Measurements from ENCODE around the gene IL36B.
"Not testable (repeated sequence)": the region's sequence is repeated elsewhere in the genome, so short reads cannot be mapped to it uniquely, and the experiment has no call there.

The IL36B gene

GRCh38 chr2:113052396-113052917 lies at the start of gene IL36B:
TSS of gene IL36B (minus strand) at chr2:113052867.
- DNase-seq = no peak

- DNase-seq = no peak
These were observed 49.5 kb upstream of the IL36B start for GRCh38 chr2:113102133-113102532.

GRCh38 chr2:113098532-113098931 lies 45.9 kb upstream of the IL36B start:
- no peak for DNase-seq

GRCh38 chr2:113098041-113098440 lies 45.4 kb upstream of the IL36B start:
- DNase-seq = no peak

GRCh38 chr2:113096842-113097618 lies 44.4 kb upstream of the IL36B start:
- DNase-seq = not testable (repeated sequence)

GRCh38 chr2:113096306-113096705 lies 43.6 kb upstream of the IL36B start:
- DNase-seq = not testable (repeated sequence)

GRCh38 chr2:113093613-113093977 lies 40.9 kb upstream of the IL36B start:
- no peak for DNase-seq

- DNase-seq = no peak
These were observed 40.4 kb upstream of the IL36B start for GRCh38 chr2:113092864-113093612.

GRCh38 chr2:113091231-113091896 lies 38.7 kb upstream of the IL36B start:
- no peak for DNase-seq

GRCh38 chr2:113089916-113090315 lies 37.2 kb upstream of the IL36B start:
- DNase-seq = no peak

- no peak for DNase-seq
These were observed 35.7 kb upstream of the IL36B start for GRCh38 chr2:113088213-113088992.

GRCh38 chr2:113085542-113085941 lies 32.9 kb upstream of the IL36B start:
- DNase-seq = no peak

GRCh38 chr2:113084249-113085000 lies 31.8 kb upstream of the IL36B start:
- no peak for DNase-seq

- DNase-seq = no peak
These were observed 30.6 kb upstream of the IL36B start for GRCh38 chr2:113083296-113083695.

GRCh38 chr2:113081488-113082210 lies 29.0 kb upstream of the IL36B start:
- no peak for DNase-seq

- DNase-seq = no peak
These were observed 27.5 kb upstream of the IL36B start for GRCh38 chr2:113080134-113080533.

- no peak for DNase-seq
These were observed 26.5 kb upstream of the IL36B start for GRCh38 chr2:113079131-113079530.

GRCh38 chr2:113078350-113078839 lies 25.7 kb upstream of the IL36B start:
- DNase-seq = peak; percentile 28

GRCh38 chr2:113077921-113078320 lies 25.3 kb upstream of the IL36B start:
- no peak for DNase-seq

- no peak for DNase-seq
These were observed 24.4 kb upstream of the IL36B start for GRCh38 chr2:113076954-113077669.
